GM18873 (cell line): ENCODE data around the gene AGK.

ENCODE experiments used
- ATAC-seq: cut with Tn5 transposase; IDR thresholded peaks from one replicate; pipeline ENCODE4 v1.9.1; 2021; ENCODE audit warnings: mild to moderate bottlenecking, moderate library complexity, moderate number of reproducible peaks; ENCODE audit not compliant: unreplicated experiment, low FRiP score

Gene AGK

GRCh38 chr7:141699860-141700259 lies 148.7 kb downstream of the AGK start:
- no peak for ATAC-seq

GRCh38 chr7:141700296-141700847 lies 149.2 kb downstream of the AGK start:
- no peak for ATAC-seq

GRCh38 chr7:141700848-141701371 lies 149.7 kb downstream of the AGK start:
- no peak for ATAC-seq

GRCh38 chr7:141701489-141702046 lies 150.4 kb downstream of the AGK start:
- peak; percentile 54 for ATAC-seq

- ATAC-seq: peak; percentile 53
These were observed 150.9 kb downstream of the AGK start, which contains the start of gene DENND11 for GRCh38 chr7:141702047-141702567. Gene DENND11, minus strand, starts transcription at chr7:141702166. Its CDS starts 13 bp downstream, at chr7:141702153.

GRCh38 chr7:141702892-141703291 lies 151.7 kb downstream of the AGK start:
- ATAC-seq: no peak

GRCh38 chr7:141704112-141704511 lies 152.9 kb downstream of the AGK start:
- ATAC-seq: no peak

GRCh38 chr7:141704741-141705140 lies 153.5 kb downstream of the AGK start:
- ATAC-seq: no peak
